ENCODE results near the gene CDC42BPA. TPM values are rescaled to one million over a fixed set of nuclear protein-coding genes. Genes with fewer than 3 reads are reported as not detected.

Gene CDC42BPA
- total RNA-seq, 2 experiments from 2014 or later = 6.0 to 7.8 TPM

DNA sequence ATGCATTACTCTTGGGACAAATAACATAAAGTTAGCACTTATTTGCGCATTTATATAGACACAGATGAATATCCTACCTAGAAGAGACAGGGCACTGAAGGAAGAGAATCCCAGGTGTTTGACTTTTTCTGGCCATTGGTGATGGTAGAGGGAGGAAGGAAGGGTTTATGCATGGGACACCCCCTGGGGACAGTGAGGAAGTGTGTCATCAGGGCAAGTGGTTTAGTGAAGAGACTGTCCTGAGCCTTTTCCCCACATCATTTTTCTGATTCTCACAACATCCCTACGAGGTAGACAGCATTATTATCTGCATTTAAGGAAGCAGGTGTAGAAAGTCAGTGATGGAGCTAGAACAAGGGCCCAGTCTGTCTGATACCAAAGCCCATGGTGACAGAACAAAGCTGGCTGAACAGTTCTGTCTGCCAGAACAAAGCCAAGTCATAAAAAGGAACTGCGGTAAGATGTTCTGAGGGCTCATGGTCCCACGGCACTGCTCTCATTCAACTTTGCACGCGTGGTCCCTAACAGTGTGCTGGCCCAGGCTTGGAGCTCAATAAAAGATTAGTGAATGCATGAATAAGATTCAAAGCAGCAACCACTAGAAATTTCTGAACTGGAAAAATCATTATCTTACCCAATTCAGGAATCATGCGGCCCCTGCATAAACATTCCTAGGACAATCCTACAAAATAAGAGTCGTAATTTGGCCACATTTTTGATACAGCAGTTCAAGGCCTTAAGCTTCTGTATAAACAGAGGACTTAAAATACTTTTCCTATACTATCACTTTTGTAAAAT lies 12.2 kb upstream of the CDC42BPA start:
- H3K36me3 Mint-ChIP-seq (ENCODE audit: low read depth) = no peaks in the 10 kb centered on the region
- H3K27ac Mint-ChIP-seq = no peak overlapping the region
- CTCF ChIA-PET = no interaction called here
- DNase-seq (no peak), ATAC-seq (no peak)
- no peak overlapping the region for H3K4me3 Mint-ChIP-seq
- H3K4me1 Mint-ChIP-seq = no peaks in the 10 kb centered on the region
- peaks cover 8% of the 10 kb centered on the region for H3K27me3 Mint-ChIP-seq
- intact Hi-C loops (cut with DNase I, micrococcal nuclease) = no loop called here
- H3K9me3 Mint-ChIP-seq (ENCODE audit: low read depth) = peaks cover 6% of the 10 kb centered on the region
- POLR2A ChIA-PET = no interaction called here

DNA sequence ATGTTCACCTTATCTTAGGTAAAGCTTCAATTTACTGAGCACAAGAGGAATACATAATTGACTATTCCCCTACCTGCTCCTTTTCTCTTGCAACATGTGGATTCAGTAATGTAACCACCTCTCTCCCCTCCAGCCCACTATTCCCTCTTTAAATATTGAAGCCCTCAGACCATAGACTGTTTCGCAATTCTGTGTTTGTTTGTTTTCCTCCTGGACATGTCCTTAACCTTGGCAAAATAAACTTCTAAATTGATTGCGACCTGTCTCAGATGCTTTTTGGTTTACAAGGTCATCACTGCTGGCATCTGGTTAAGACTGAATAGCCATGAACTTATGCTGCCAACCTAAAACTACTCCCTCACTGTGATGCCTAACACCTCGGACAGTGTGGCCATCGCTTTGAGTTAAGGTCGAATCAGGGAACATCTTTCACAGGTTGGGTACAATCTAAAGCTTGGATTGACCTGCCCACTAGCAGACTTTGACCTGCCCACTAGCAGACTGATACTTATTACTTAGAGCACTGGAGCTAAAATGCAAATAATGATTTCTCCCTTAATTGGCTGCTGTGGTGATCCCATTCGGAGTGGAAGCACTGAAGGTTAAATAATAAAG lies 10.2 kb upstream of the CDC42BPA start:
- Mint-ChIP-seq H3K4me3 (no peak overlapping the region), H3K9me3 (ENCODE audit: low read depth) (peaks cover 4% of the 10 kb centered on the region), H3K27ac (no peak overlapping the region), H3K36me3 (ENCODE audit: low read depth) (no peaks in the 10 kb centered on the region), H3K27me3 (peaks cover 8% of the 10 kb centered on the region), H3K4me1 (no peaks in the 10 kb centered on the region)
- ChIA-PET CTCF (no interaction called here), POLR2A (no interaction called here)
- intact Hi-C loops (cut with DNase I, micrococcal nuclease) = no loop called here
- ATAC-seq (no peak), DNase-seq (no peak)

DNA sequence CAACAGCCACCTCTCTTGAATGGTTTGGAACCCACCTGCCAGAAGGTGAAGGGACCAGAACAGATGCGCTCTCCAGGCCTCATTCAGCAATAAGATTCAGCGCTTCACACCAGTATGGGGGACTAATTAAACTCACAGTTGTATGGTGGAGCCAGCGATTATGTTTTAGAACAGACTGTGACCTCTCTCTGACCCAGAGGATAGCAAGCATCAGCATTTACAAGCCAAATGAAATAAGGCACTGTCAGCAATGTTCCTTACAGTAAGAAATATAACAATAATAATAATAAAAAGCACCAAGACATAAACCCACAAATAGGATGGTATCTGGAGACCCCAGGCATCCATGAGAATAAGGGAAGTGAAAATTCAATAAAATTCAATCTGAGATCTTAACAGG lies 6.9 kb upstream of the CDC42BPA start:
- intact Hi-C loops (cut with DNase I, micrococcal nuclease) = no loop called here
- no peaks in the 10 kb centered on the region for H3K4me1 Mint-ChIP-seq
- DNase-seq (no peak), ATAC-seq (no peak)
- no peaks in the 10 kb centered on the region for H3K36me3 Mint-ChIP-seq (ENCODE audit: low read depth)
- H3K27me3 Mint-ChIP-seq = peaks cover 14% of the 10 kb centered on the region
- H3K27ac Mint-ChIP-seq = no peak overlapping the region
- H3K4me3 Mint-ChIP-seq = no peak overlapping the region
- no peaks in the 10 kb centered on the region for H3K9me3 Mint-ChIP-seq (ENCODE audit: low read depth)
- CTCF ChIA-PET = interaction anchor here (1.0 kb wide), 1 partner anchor 9 kb away, joined by 3 read pairs; no protein-coding TSS in a partner anchor
- POLR2A ChIA-PET = no interaction called here

DNA sequence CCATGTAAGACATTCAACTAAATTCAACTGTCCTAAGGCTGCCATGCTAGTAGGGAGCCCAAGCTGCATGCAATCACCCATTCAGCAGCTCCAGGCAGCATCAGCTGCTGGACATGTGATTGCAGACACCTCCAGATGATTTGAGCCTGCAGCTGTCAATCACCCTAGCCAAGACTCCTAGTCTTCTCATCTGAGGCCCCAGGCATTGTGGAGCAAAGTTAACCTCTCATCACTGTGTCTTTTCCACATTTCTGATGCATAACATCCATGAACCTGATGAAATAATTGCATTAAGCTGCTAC lies 5.6 kb upstream of the CDC42BPA start:
- peaks cover 17% of the 10 kb centered on the region for H3K27me3 Mint-ChIP-seq
- H3K36me3 Mint-ChIP-seq (ENCODE audit: low read depth) = no peaks in the 10 kb centered on the region
- ChIA-PET CTCF (interaction anchor here (1.0 kb wide), 2 partner anchors 8 to 116 kb away, joined by 3 read pairs; no protein-coding TSS in a partner anchor), POLR2A (no interaction called here)
- no peak overlapping the region for H3K27ac Mint-ChIP-seq
- intact Hi-C loops (cut with DNase I, micrococcal nuclease) = no loop called here
- no peaks in the 10 kb centered on the region for H3K9me3 Mint-ChIP-seq (ENCODE audit: low read depth)
- no peak for ATAC-seq
- H3K4me1 Mint-ChIP-seq = no peaks in the 10 kb centered on the region
- no peak for DNase-seq
- no peak overlapping the region for H3K4me3 Mint-ChIP-seq

DNA sequence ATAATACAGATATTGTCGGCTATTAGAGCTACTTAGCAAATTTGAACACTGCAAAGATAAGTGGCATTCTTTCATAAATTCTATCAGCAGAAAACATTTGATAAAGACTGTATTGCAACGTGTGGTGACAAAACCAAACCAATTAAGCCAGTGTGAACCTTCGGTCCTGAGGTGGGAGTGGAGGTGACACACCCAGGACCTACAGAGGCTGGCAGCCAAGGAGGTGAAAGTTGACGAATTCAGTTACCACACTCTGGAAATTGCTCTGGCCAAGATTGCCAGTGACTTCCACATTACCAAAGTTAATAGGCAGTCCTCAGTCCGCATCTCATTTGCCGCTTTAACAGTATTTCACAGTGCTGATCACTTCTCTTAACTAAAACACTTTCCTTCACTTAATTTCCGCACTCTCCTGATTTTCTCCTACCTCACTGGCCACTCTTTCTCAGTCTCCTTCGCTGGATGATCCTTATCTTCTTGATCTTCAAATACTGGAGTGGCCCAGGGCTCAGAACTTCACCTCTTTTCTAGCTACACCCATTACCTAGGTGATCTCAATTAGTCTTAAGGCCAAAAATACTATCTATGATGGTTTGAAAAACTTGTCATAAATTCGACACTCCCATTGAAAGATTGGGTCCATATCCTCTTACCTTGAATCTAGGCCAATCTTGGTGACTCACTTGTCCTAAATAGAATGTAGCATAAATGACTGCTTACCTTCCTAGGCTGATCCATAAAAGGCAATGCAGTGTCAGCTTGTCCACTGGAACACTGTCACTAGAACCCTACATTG lies 5.1 kb upstream of the CDC42BPA start:
- ATAC-seq = no peak
- Mint-ChIP-seq H3K9me3 (ENCODE audit: low read depth) (no peaks in the 10 kb centered on the region), H3K4me1 (no peaks in the 10 kb centered on the region)

DNA sequence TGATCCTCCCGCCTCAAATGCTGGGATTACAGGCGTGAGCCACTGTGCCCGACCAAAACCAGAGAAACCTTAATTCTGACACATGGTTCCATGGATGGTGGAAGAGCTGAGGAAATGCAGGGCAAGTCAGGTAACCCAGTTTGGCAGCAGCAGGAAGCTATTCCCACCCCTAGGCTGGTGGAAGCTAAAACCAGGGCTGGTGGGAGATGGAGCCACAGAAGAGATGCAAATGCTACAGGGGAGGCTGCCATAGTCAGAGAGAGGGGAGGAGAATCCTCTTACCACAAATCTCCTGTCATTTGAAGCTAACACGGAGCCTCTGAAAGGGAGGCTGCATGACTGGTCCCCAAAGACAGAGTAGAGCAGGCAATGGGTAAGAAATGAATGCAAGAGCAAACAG lies 4.1 kb upstream of the CDC42BPA start:
- no peak overlapping the region for H3K27ac Mint-ChIP-seq
- POLR2A ChIA-PET = no interaction called here
- no peak overlapping the region for H3K4me3 Mint-ChIP-seq
- DNase-seq (no peak), ATAC-seq (no peak)
- H3K9me3 Mint-ChIP-seq (ENCODE audit: low read depth) = no peaks in the 10 kb centered on the region
- H3K36me3 Mint-ChIP-seq (ENCODE audit: low read depth) = no peaks in the 10 kb centered on the region
- H3K4me1 Mint-ChIP-seq = peaks cover 2% of the 10 kb centered on the region
- intact Hi-C loops (cut with DNase I, micrococcal nuclease) = no loop called here
- CTCF ChIA-PET = interaction anchor here (0.6 kb wide), 1 partner anchor 118 kb away, joined by 3 read pairs; no protein-coding TSS in a partner anchor
- H3K27me3 Mint-ChIP-seq = peaks cover 21% of the 10 kb centered on the region

More for the DNA sequence above, 5.1 kb upstream of the CDC42BPA start:
- DNase-seq = no peak
- H3K4me3 Mint-ChIP-seq = no peak overlapping the region
- H3K27ac Mint-ChIP-seq = no peak overlapping the region
- CTCF ChIA-PET = interaction anchor here (1.0 kb wide), 1 partner anchor 116 kb away, joined by 3 read pairs; no protein-coding TSS in a partner anchor
- H3K27me3 Mint-ChIP-seq = peaks cover 19% of the 10 kb centered on the region
- intact Hi-C loops (cut with DNase I, micrococcal nuclease) = no loop called here
- POLR2A ChIA-PET = no interaction called here
- H3K36me3 Mint-ChIP-seq (ENCODE audit: low read depth) = no peaks in the 10 kb centered on the region

DNA sequence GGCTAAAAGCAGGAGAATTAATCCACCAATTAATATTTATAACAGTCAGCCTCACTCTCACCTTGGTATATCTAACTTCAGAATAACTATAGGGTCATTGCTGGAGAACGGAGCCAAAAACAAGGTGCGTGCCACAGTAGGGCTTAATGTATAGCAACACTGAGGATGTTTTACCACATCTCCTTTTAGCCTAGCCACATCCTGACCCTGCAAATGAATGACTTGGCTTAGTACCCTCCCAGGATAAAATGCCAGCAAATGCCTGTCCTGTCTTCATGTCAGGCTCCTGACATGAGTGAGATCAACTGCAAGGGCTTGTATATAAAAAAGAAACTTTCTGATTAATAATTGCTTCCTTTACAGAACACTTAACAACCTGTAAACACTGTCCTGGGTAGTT lies 2.7 kb upstream of the CDC42BPA start:
- intact Hi-C loops (cut with DNase I, micrococcal nuclease) = no loop called here
- CTCF ChIA-PET = interaction anchor here (0.8 to 1.1 kb wide), 3 partner anchors 13 to 102 kb away, joined by 4 read pairs; no protein-coding TSS in a partner anchor
- no peak for ATAC-seq
- peaks cover under 1% of the 10 kb centered on the region for H3K36me3 Mint-ChIP-seq (ENCODE audit: low read depth)
- peaks cover 2% of the 10 kb centered on the region for H3K4me1 Mint-ChIP-seq
- H3K27ac Mint-ChIP-seq = no peak overlapping the region
- H3K4me3 Mint-ChIP-seq = no peak overlapping the region
- H3K9me3 Mint-ChIP-seq (ENCODE audit: low read depth) = no peaks in the 10 kb centered on the region
- POLR2A ChIA-PET = no interaction called here
- peaks cover 31% of the 10 kb centered on the region for H3K27me3 Mint-ChIP-seq
- DNase-seq = no peak

DNA sequence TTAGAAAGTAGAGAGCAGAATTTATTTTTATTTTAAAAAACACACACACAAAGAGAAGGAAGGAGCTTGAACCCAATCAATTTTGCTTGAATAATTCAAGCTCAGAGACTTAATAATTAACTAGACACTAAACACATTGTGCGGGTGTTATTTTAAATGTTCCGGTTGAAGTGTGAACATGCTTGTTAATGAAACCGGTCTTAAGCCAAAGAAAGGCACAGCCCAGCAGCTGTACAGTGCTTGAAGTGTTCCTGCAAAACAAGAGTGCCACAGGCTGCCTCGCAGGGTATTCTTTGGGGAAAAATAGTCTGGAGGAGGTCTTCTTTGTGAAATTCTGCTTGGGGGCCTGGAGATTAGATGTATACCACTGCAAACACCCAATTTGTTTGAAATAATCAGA lies 2.2 kb upstream of the CDC42BPA start:
- Mint-ChIP-seq H3K4me3 (no peak overlapping the region), H3K4me1 (peaks cover 2% of the 10 kb centered on the region), H3K9me3 (ENCODE audit: low read depth) (no peaks in the 10 kb centered on the region), H3K27me3 (peaks cover 36% of the 10 kb centered on the region), H3K36me3 (ENCODE audit: low read depth) (peaks cover 2% of the 10 kb centered on the region), H3K27ac (no peak overlapping the region)
- POLR2A ChIA-PET = no interaction called here
- CTCF ChIA-PET = interaction anchor here (1.1 kb wide), 1 partner anchor 14 kb away, joined by 4 read pairs; no protein-coding TSS in a partner anchor
- intact Hi-C loops (cut with DNase I, micrococcal nuclease) = no loop called here
- DNase-seq (no peak), ATAC-seq (no peak)

DNA sequence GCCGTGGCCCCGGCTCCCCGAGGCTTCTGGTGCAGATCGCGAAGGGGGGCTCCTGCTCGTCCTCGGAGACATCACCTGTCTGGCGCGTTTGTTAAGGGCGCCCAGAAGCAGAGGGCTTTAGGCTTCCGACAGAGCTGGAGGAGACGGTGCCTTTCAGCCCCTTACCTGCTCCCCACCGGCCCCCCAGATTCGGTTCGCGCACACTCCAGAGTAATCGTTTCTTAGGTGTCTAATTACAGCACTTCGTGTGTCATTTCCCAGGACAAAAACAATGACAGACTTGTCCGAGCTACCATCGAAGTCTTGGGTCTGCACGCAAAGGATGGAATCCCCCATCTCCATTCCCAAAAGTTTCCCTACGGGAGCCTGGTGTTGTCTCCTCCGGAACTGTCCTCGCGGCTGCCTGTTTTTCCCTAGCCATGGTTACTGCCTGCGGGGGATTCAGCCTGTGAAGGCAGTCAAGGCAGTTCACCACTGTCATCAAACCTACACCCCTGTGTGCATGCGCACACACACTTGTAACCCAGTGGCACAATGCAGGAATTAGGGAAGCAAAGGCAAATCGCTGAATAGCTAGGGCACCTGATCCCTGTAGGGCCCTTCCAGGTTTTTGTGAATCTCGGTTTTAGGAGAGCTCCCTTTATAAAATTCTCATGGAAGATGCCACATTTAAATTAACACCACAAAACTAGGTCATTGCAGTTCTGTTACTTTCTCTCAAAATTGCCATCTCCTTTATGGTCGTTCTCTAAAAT lies 738 bp upstream of the CDC42BPA start:
- peaks cover 2% of the 10 kb centered on the region for H3K36me3 Mint-ChIP-seq (ENCODE audit: low read depth)
- ChIA-PET POLR2A (no interaction called here), CTCF (interaction anchor here (0.6 to 0.7 kb wide), 2 partner anchors 616 to 921 kb away, joined by 3 read pairs; no protein-coding TSS in a partner anchor)
- intact Hi-C loops (cut with DNase I, micrococcal nuclease) = loop anchor here in 1 of 2 experiments (2.0 to 5.0 kb wide), 2 partner anchors 378 to 772 kb away; partner anchors contain the start of genes COQ8A and STUM
- no peaks in the 10 kb centered on the region for H3K9me3 Mint-ChIP-seq (ENCODE audit: low read depth)
- peaks cover 2% of the 10 kb centered on the region for H3K4me1 Mint-ChIP-seq
- peaks cover 40% of the 10 kb centered on the region for H3K27me3 Mint-ChIP-seq
- H3K27ac Mint-ChIP-seq = no peak overlapping the region
- no peak for DNase-seq
- peak overlapping the region; percentile 63 for H3K4me3 Mint-ChIP-seq
- no peak for ATAC-seq

DNA sequence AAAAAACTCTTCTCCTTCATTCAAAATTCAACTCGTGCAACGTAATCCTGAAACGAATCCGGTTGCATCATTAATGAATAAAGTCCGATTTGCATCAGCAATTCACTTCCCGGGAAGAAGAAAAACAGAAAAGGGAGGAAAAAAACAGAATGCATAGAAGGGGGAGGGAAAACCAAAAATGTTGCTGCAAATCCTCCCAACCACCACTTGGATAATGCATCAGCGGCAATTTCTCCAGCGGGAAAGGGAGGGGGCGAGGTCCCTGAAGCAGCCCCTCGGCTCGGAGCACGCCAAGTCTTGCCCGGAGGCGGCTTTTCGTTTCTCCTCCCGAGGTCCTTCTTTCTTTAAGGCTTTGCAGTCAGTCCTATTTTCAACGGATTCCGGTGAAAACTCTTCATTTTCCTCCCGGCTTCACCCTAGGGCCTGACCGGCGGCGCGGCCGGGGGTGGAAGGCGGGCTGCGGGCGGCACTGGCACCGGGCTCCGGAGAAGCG lies 723 bp downstream of the CDC42BPA start:
- intact Hi-C loops (cut with DNase I, micrococcal nuclease) = loop anchor here in 1 of 2 experiments (2.0 to 5.0 kb wide), 2 partner anchors 377 to 770 kb away; partner anchors contain the start of genes COQ8A and STUM
- Mint-ChIP-seq H3K27ac (peak overlapping the region; percentile 87), H3K4me1 (peaks cover 2% of the 10 kb centered on the region), H3K4me3 (peak overlapping the region; percentile 85), H3K9me3 (ENCODE audit: low read depth) (no peaks in the 10 kb centered on the region), H3K27me3 (peaks cover 39% of the 10 kb centered on the region), H3K36me3 (ENCODE audit: low read depth) (peaks cover 2% of the 10 kb centered on the region)
- ChIA-PET CTCF (no interaction called here), POLR2A (no interaction called here)
- ATAC-seq (peak; percentile 7), DNase-seq (peak; percentile 30)

DNA sequence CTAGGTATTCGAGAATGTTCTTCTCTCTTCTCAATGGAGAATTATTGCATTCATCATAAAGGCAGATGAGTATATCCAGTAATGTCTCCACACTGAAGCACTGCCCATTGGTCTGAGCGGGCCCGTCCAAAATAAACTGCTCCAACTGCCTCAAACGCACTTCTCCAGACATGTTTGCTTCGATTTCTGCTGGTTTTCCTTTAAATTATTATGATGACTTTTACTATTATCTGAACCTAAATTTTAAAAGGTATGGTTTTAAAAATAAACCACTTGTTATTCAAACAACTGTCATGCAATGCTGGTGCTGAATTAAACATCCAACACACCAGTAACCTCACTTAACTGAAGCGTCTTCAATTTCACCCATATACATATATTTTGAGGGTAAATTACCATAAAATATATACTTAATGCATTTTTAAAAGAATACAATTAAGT lies 1.3 kb downstream of the CDC42BPA start:
- peak overlapping the region; percentile 85 for H3K4me3 Mint-ChIP-seq
- H3K9me3 Mint-ChIP-seq (ENCODE audit: low read depth) = no peaks in the 10 kb centered on the region
- peaks cover 40% of the 10 kb centered on the region for H3K27me3 Mint-ChIP-seq
- CTCF ChIA-PET = interaction anchor here (0.9 to 1.2 kb wide), 2 partner anchors 8 to 18 kb away, joined by 3 read pairs; no protein-coding TSS in a partner anchor
- no peak for ATAC-seq
- DNase-seq = no peak
- peaks cover 2% of the 10 kb centered on the region for H3K4me1 Mint-ChIP-seq
- H3K27ac Mint-ChIP-seq = no peak overlapping the region
- POLR2A ChIA-PET = no interaction called here
- intact Hi-C loops (cut with DNase I, micrococcal nuclease) = loop anchor here in 1 of 2 experiments (5.0 kb wide), 1 partner anchor 770 kb away; the partner anchor contains the start of gene STUM
- peaks cover 2% of the 10 kb centered on the region for H3K36me3 Mint-ChIP-seq (ENCODE audit: low read depth)
